ENCODE data around the gene MBNL2.

MBNL2 gene

GRCh38 chr13:97318532-97318931 is 96.4 kb downstream of the MBNL2 start:
- in situ Hi-C loops (cut with HindIII; ENCODE audit: low sequenced_read_pairs): no loop called here

GRCh38 chr13:97319113-97319720 is 97.1 kb downstream of the MBNL2 start:
- in situ Hi-C loops (cut with HindIII; ENCODE audit: low sequenced_read_pairs): no loop called here

GRCh38 chr13:97321101-97321500 is 99.0 kb downstream of the MBNL2 start:
- in situ Hi-C loops (cut with HindIII; ENCODE audit: low sequenced_read_pairs): no loop called here

- in situ Hi-C loops (cut with HindIII; ENCODE audit: low sequenced_read_pairs): no loop called here
Measured at GRCh38 chr13:97321616-97322321, 99.6 kb downstream of the MBNL2 start.

- in situ Hi-C loops (cut with HindIII; ENCODE audit: low sequenced_read_pairs): no loop called here
Measured at GRCh38 chr13:97322740-97323342, 100.7 kb downstream of the MBNL2 start.

- in situ Hi-C loops (cut with HindIII; ENCODE audit: low sequenced_read_pairs): no loop called here
Measured at GRCh38 chr13:97324115-97324514, 102.0 kb downstream of the MBNL2 start.

- in situ Hi-C loops (cut with HindIII; ENCODE audit: low sequenced_read_pairs): no loop called here
Measured at GRCh38 chr13:97325738-97326137, 103.6 kb downstream of the MBNL2 start.

GRCh38 chr13:97327086-97327485 is 105.0 kb downstream of the MBNL2 start:
- in situ Hi-C loops (cut with HindIII; ENCODE audit: low sequenced_read_pairs): no loop called here

- in situ Hi-C loops (cut with HindIII; ENCODE audit: low sequenced_read_pairs): no loop called here
Measured at GRCh38 chr13:97327506-97328221, 105.5 kb downstream of the MBNL2 start.

GRCh38 chr13:97328222-97328790 is 106.2 kb downstream of the MBNL2 start:
- in situ Hi-C loops (cut with HindIII; ENCODE audit: low sequenced_read_pairs): no loop called here

- in situ Hi-C loops (cut with HindIII; ENCODE audit: low sequenced_read_pairs): no loop called here
Measured at GRCh38 chr13:97329331-97329730, 107.2 kb downstream of the MBNL2 start.

GRCh38 chr13:97330448-97330847 is 108.3 kb downstream of the MBNL2 start:
- in situ Hi-C loops (cut with HindIII; ENCODE audit: low sequenced_read_pairs): no loop called here

- in situ Hi-C loops (cut with HindIII; ENCODE audit: low sequenced_read_pairs): no loop called here
Measured at GRCh38 chr13:97332742-97333141, 110.6 kb downstream of the MBNL2 start.

GRCh38 chr13:97333983-97334382 is 111.8 kb downstream of the MBNL2 start:
- in situ Hi-C loops (cut with HindIII; ENCODE audit: low sequenced_read_pairs): no loop called here

GRCh38 chr13:97334690-97335089 is 112.6 kb downstream of the MBNL2 start:
- in situ Hi-C loops (cut with HindIII; ENCODE audit: low sequenced_read_pairs): no loop called here

GRCh38 chr13:97335488-97336134 is 113.5 kb downstream of the MBNL2 start:
- in situ Hi-C loops (cut with HindIII; ENCODE audit: low sequenced_read_pairs): no loop called here

GRCh38 chr13:97337985-97338499 is 115.9 kb downstream of the MBNL2 start:
- in situ Hi-C loops (cut with HindIII; ENCODE audit: low sequenced_read_pairs): no loop called here

GRCh38 chr13:97338571-97338970 is 116.4 kb downstream of the MBNL2 start:
- in situ Hi-C loops (cut with HindIII; ENCODE audit: low sequenced_read_pairs): no loop called here

GRCh38 chr13:97339019-97339987 is 117.2 kb downstream of the MBNL2 start:
- in situ Hi-C loops (cut with HindIII; ENCODE audit: low sequenced_read_pairs): no loop called here

Data from endothelial cell of hepatic sinusoid (primary cell).